ENCODE measurements around the gene ZEB1.
A peak's percentile ranks its signal among the peaks of the same experiment; 100 is the strongest.

The ZEB1 gene

GRCh38 chr10:31479752-31480151 lies 160.7 kb downstream of the ZEB1 start:
- TF ChIP-seq NFIC (IDR thresholded peaks at IDR 0.05) (no peak), ZBTB7A (IDR thresholded peaks at IDR 0.05; ENCODE audit: low read depth) (no peak), TCF12 (IDR thresholded peaks at IDR 0.05; ENCODE audit: low read depth) (no peak), REST (IDR thresholded peaks at IDR 0.05; ENCODE audit: low read depth) (no peak), YY1 (IDR thresholded peaks at IDR 0.05; ENCODE audit: low read depth) (no peak), TEAD4 (IDR thresholded peaks at IDR 0.05) (no peak), EP300 (IDR thresholded peaks at IDR 0.05; ENCODE audit: borderline replicate concordance) (no peak), EGR1 (IDR thresholded peaks at IDR 0.05) (no peak), CREB1 (IDR thresholded peaks at IDR 0.05; ENCODE audit: low read depth) (no peak), MAX (IDR thresholded peaks at IDR 0.05) (no peak)

GRCh38 chr10:31483546-31483945 lies 164.5 kb downstream of the ZEB1 start:
- no peak for TF ChIP-seq YY1 (IDR thresholded peaks at IDR 0.05; ENCODE audit: low read depth)
- no peak for TF ChIP-seq TAF1 (IDR thresholded peaks at IDR 0.05; ENCODE audit: low read depth)
- no peak for TF ChIP-seq TEAD4 (IDR thresholded peaks at IDR 0.05)
- no peak for TF ChIP-seq FOXM1 (IDR thresholded peaks at IDR 0.05; ENCODE audit: borderline replicate concordance, low read depth)

GRCh38 chr10:31484431-31485135 lies 165.6 kb downstream of the ZEB1 start:
- TF ChIP-seq CEBPB (IDR thresholded peaks at IDR 0.05) (no peak), YY1 (IDR thresholded peaks at IDR 0.05; ENCODE audit: low read depth) (no peak), REST (IDR thresholded peaks at IDR 0.05; ENCODE audit: low read depth) (no peak), NFIC (IDR thresholded peaks at IDR 0.05) (no peak), EP300 (IDR thresholded peaks at IDR 0.05; ENCODE audit: borderline replicate concordance) (no peak), ZBTB7A (IDR thresholded peaks at IDR 0.05; ENCODE audit: low read depth) (no peak), USF1 (IDR thresholded peaks at IDR 0.05) (no peak), TAF1 (IDR thresholded peaks at IDR 0.05; ENCODE audit: low read depth) (no peak), EGR1 (IDR thresholded peaks at IDR 0.05) (no peak), RAD21 (IDR thresholded peaks at IDR 0.05; ENCODE audit: low read depth) (no peak), MAX (IDR thresholded peaks at IDR 0.05) (no peak), CREB1 (IDR thresholded peaks at IDR 0.05; ENCODE audit: low read depth) (no peak), FOXM1 (IDR thresholded peaks at IDR 0.05; ENCODE audit: borderline replicate concordance, low read depth) (no peak), TCF12 (IDR thresholded peaks at IDR 0.05; ENCODE audit: low read depth) (no peak), TEAD4 (IDR thresholded peaks at IDR 0.05) (no peak)

- TF ChIP-seq EGR1 (IDR thresholded peaks at IDR 0.05) (no peak), RAD21 (IDR thresholded peaks at IDR 0.05; ENCODE audit: low read depth) (peak; percentile 80), TCF12 (IDR thresholded peaks at IDR 0.05; ENCODE audit: low read depth) (no peak)
These were observed 172.0 kb downstream of the ZEB1 start for GRCh38 chr10:31490858-31491504.

GRCh38 chr10:31507427-31507826 lies 188.4 kb downstream of the ZEB1 start:
- TF ChIP-seq USF1 (IDR thresholded peaks at IDR 0.05) (no peak), EGR1 (IDR thresholded peaks at IDR 0.05) (no peak), NFIC (IDR thresholded peaks at IDR 0.05) (no peak), YY1 (IDR thresholded peaks at IDR 0.05; ENCODE audit: low read depth) (no peak), FOXM1 (IDR thresholded peaks at IDR 0.05; ENCODE audit: borderline replicate concordance, low read depth) (no peak), REST (IDR thresholded peaks at IDR 0.05; ENCODE audit: low read depth) (no peak)
